ENCODE results near the gene SHOC2. TPM values are rescaled to one million over a fixed set of nuclear protein-coding genes. Genes with fewer than 3 reads are reported as not detected.
A peak's percentile ranks its signal among the peaks of the same experiment; 100 is the strongest.

Gene SHOC2
- polyA plus RNA-seq, 3 donors = 13.9 to 69.9 (median 68.9) TPM

- intact Hi-C loops (cut with micrococcal nuclease) = loop anchor here in 1 of 2 donors (5.0 kb wide), 1 partner anchor 133 kb away; no protein-coding TSS in a partner anchor
Measured at GRCh38 chr10:110880012-110880411, 39.4 kb upstream of the SHOC2 start.

DNA sequence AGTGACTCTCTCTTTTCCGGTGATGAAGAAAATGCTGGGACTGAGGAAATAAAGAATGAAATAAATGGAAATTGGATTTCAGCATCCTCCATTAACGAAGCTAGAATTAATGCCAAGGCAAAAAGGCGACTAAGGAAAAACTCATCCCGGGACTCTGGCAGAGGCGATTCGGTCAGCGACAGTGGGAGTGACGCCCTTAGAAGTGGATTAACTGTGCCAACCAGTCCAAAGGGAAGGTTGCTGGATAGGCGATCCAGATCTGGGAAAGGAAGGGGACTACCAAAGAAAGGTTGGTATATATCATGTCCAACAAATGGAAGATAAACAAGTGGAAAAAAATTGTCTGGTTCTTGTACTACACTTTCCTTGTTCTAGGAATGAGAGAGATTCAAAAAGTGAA is 38.2 kb upstream of the SHOC2 start:
- Histone ChIP-seq H3K4me1 (ENCODE audit: control insufficient read depth in 1 of 2, insufficient read depth in 2 of 2, low read length in 2 of 2) (peaks cover 0 to 1% of the 10 kb centered on the region in 2 donors), H3K4me2 (replicated peaks; ENCODE audit: extremely low read depth, low read length, poor library complexity, severe bottlenecking) (no peak overlapping the region), H3K9me3 (replicated peaks in 1 of 2; ENCODE audit: control insufficient read depth in 1 of 2, insufficient read depth in 1 of 2, low read length in 2 of 2) (no peaks in the 10 kb centered on the region), H3K27me3 (ENCODE audit: control insufficient read depth in 2 of 2, insufficient read depth in 2 of 2, low read length in 2 of 2) (no peaks in the 10 kb centered on the region), H2AFZ (ENCODE audit: insufficient read depth, low read depth, low read length, poor library complexity, severe bottlenecking) (no peak overlapping the region), H4K20me1 (ENCODE audit: insufficient read depth, low read length) (peaks cover 90% of the 10 kb centered on the region), H3K9ac (ENCODE audit: insufficient read depth, low read length, poor library complexity, severe bottlenecking) (no peak overlapping the region), H3K27ac (ENCODE audit: low read depth in 1 of 2, low read length in 2 of 2) (peak overlapping the region in 1 of 2 donors; percentile 24), H3K36me3 (replicated peaks in 1 of 2; ENCODE audit: control insufficient read depth in 1 of 2, insufficient read depth in 2 of 2, low read length in 2 of 2) (peaks cover 91 to 98% of the 10 kb centered on the region in 2 donors), H3K79me2 (ENCODE audit: insufficient read depth, low read length) (peaks cover 69% of the 10 kb centered on the region), H3K4me3 (replicated peaks in 1 of 3; ENCODE audit: low read depth in 2 of 3, low read length in 3 of 3) (no peak overlapping the region)
- Mint-ChIP-seq H3K9me3 (no peaks in the 10 kb centered on the region), H3K36me3 (peaks cover 68 to 76% of the 10 kb centered on the region in 2 donors), H3K27ac (peak overlapping the region in 4 of 7 donors; percentile 2 to 77 (median 58)), H3K27me3 (ENCODE audit: low read depth in 3 of 3) (no peaks in the 10 kb centered on the region), H3K4me3 (no peak overlapping the region), H3K4me1 (peaks cover 3% of the 10 kb centered on the region)
- WGBS (ENCODE audit: insufficient coverage) = 97% methylated on average over 7 of the region's 9 CpGs
- TF ChIP-seq, protein P1, sequence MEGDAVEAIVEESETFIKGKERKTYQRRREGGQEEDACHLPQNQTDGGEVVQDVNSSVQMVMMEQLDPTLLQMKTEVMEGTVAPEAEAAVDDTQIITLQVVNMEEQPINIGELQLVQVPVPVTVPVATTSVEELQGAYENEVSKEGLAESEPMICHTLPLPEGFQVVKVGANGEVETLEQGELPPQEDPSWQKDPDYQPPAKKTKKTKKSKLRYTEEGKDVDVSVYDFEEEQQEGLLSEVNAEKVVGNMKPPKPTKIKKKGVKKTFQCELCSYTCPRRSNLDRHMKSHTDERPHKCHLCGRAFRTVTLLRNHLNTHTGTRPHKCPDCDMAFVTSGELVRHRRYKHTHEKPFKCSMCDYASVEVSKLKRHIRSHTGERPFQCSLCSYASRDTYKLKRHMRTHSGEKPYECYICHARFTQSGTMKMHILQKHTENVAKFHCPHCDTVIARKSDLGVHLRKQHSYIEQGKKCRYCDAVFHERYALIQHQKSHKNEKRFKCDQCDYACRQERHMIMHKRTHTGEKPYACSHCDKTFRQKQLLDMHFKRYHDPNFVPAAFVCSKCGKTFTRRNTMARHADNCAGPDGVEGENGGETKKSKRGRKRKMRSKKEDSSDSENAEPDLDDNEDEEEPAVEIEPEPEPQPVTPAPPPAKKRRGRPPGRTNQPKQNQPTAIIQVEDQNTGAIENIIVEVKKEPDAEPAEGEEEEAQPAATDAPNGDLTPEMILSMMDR (IDR thresholded peaks at IDR 0.05) = no peak
- no peak for DNase-seq
- intact Hi-C loops (cut with micrococcal nuclease) = loop anchor here in 1 of 2 donors (5.0 kb wide), 1 partner anchor 134 kb away; no protein-coding TSS in a partner anchor

More at GRCh38 chr10:110880012-110880411, 39.4 kb upstream of the SHOC2 start:
- Mint-ChIP-seq H3K27me3 (ENCODE audit: low read depth in 3 of 3) (no peaks in the 10 kb centered on the region), H3K27ac (peak overlapping the region in 2 of 7 donors; percentile 30 to 52), H3K9me3 (no peaks in the 10 kb centered on the region), H3K4me1 (peaks cover 10% of the 10 kb centered on the region), H3K36me3 (peaks cover 58 to 72% of the 10 kb centered on the region in 2 donors), H3K4me3 (no peak overlapping the region)
- peaks cover 0 to 5% of the 10 kb centered on the region in 2 donors for H3K4me1 ChIP-seq (ENCODE audit: control insufficient read depth in 1 of 2, insufficient read depth in 2 of 2, low read length in 2 of 2)
- no peak for DNase-seq
- H3K9me3 ChIP-seq (replicated peaks in 1 of 2; ENCODE audit: control insufficient read depth in 1 of 2, insufficient read depth in 1 of 2, low read length in 2 of 2) = no peaks in the 10 kb centered on the region
- H2AFZ ChIP-seq (ENCODE audit: insufficient read depth, low read depth, low read length, poor library complexity, severe bottlenecking) = no peak overlapping the region
- H4K20me1 ChIP-seq (ENCODE audit: insufficient read depth, low read length) = peaks cover 94% of the 10 kb centered on the region
- no peaks in the 10 kb centered on the region for H3K27me3 ChIP-seq (ENCODE audit: control insufficient read depth in 2 of 2, insufficient read depth in 2 of 2, low read length in 2 of 2)
- H3K4me3 ChIP-seq (replicated peaks in 1 of 3; ENCODE audit: low read depth in 2 of 3, low read length in 3 of 3) = no peak overlapping the region
- 96% methylated on average over 3 of the region's 3 CpGs for WGBS (ENCODE audit: insufficient coverage)
- peaks cover 82% of the 10 kb centered on the region for H3K79me2 ChIP-seq (ENCODE audit: insufficient read depth, low read length)
- no peak overlapping the region for H3K9ac ChIP-seq (ENCODE audit: insufficient read depth, low read length, poor library complexity, severe bottlenecking)
- peak overlapping the region in 1 of 2 donors; percentile 8 for H3K27ac ChIP-seq (ENCODE audit: low read depth in 1 of 2, low read length in 2 of 2)
- H3K36me3 ChIP-seq (replicated peaks in 1 of 2; ENCODE audit: control insufficient read depth in 1 of 2, insufficient read depth in 2 of 2, low read length in 2 of 2) = peaks cover 86 to 91% of the 10 kb centered on the region in 2 donors
- TF ChIP-seq, protein P1 (IDR thresholded peaks at IDR 0.05) = no peak
- no peak overlapping the region for H3K4me2 ChIP-seq (replicated peaks; ENCODE audit: extremely low read depth, low read length, poor library complexity, severe bottlenecking)
